AML-193 (cell line): ENCODE measurements around the gene RBPJL.
"Not testable (repeated sequence)": the region's sequence is repeated elsewhere in the genome, so short reads cannot be mapped to it uniquely, and the experiment has no call there.

Experiments used
- DNase-seq, 2 experiments: peaks; one replicate each; lab custom pipeline; 2025; lab: John Stamatoyannopoulos, UW

The RBPJL gene

GRCh38 chr20:45342855-45343531 is 36.4 kb downstream of the RBPJL start:
- no peak for DNase-seq

- no peak for DNase-seq
These were observed 37.0 kb downstream of the RBPJL start for GRCh38 chr20:45343532-45344167.

- DNase-seq, result peak; percentile 65 to 70
These were observed 37.7 kb downstream of the RBPJL start for GRCh38 chr20:45344168-45344860.

- no peak for DNase-seq
These were observed 38.7 kb downstream of the RBPJL start for GRCh38 chr20:45345104-45345936.

- DNase-seq, result no peak
These were observed 39.7 kb downstream of the RBPJL start for GRCh38 chr20:45346291-45346718.

GRCh38 chr20:45346851-45347250 is 40.2 kb downstream of the RBPJL start:
- DNase-seq, result no peak

DNA sequence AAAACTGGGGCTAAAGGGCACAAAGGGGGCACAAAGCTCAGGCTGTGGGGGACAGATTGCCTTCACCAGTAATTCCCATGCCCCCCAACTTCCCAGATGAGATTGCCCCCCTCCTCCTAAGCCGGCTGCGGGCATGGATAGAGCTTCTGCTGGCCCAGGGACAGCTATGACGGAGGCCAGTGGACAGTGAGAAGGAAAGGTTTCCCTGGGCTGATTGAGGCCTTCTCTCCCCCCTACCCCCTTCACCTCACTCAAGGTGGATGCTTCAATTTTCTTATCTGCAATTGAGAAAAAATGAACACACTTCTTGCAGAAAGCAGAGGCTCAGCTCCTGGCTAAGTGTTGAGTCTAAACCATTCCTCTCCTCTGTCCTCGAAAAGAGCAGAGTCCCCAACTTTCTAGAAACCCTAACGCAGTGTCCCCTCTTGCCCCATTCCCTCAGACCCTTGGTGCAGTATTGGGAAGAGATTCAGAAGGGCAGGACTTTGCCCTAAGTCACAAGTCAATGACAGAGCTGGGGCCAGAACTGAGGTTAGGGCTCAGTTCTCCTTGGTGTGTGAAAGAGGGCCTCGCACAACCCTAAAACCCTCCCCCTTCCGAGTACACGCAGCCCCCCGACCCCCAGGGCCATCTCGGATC is 40.8 kb downstream of the RBPJL start:
- no peak for DNase-seq

DNA sequence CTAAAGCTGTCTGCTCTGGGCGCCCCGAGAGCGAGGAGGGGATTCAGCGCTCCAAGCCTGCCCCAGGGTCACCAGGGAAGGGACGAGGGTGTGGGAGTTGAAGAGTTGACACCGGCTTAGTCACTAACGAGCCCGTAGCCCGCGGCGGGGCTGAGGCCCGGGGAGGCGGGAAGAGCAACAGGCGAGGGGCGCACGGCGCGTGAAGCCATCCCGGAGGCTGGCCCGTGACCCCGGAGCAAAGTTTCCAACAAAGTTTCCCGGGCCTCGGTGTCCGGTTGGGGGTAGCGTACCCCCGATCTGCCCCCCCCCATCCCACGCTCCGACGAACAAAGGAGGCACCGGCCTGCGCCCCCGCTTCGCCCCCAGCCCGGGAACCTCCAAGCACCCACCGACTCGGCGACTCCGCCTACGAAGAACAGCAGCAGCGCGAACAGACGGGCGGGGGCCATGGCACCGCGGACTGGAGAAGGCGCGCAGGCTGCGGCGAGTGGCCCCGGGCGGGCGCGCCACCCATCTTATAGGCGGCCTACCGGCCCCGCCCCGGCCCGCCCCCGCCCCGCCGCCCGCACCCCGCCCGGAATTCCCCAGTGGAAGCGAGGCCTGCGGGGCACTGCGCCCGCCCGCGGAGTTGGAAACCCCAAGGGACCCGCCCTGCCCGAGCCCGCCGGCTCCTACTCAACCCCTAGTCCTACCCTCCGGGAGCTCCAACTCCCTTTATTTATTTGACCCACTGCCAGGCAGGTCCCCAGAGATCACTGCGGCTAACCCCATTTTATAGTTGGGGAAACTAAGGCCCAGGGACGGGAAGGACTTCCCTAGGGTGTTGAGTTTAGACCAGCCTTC is 41.5 kb downstream of the RBPJL start, which contains the start of gene SDC4:
Gene SDC4, minus strand, starts transcription at position 489 of the 843 bp plus-strand sequence. Its CDS starts 40 bp downstream, at position 449.
- DNase-seq, result no peak

GRCh38 chr20:45350217-45350616 is 43.6 kb downstream of the RBPJL start:
- DNase-seq, result no peak

DNA sequence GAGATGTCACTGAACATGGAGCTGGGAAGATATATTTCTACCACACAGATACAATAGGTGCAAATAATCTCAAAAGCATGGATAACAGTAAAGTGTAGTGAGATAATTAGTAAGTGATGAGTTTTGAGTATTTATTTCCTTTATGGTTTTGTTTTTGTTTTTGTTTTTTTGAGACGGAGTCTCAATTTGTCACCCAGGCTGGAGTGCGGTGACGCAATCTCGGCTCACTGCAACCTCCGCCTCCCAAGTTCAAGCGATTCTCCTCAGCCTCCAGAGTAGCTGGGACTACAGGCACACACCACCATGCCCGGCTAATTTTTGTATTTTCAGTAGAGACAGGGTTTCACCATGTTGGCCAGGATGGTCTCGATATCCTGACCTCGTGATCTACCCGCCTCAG is 44.2 kb downstream of the RBPJL start:
- not testable (repeated sequence) for DNase-seq

GRCh38 chr20:45352729-45353128 is 46.1 kb downstream of the RBPJL start:
- DNase-seq, result no peak

DNA sequence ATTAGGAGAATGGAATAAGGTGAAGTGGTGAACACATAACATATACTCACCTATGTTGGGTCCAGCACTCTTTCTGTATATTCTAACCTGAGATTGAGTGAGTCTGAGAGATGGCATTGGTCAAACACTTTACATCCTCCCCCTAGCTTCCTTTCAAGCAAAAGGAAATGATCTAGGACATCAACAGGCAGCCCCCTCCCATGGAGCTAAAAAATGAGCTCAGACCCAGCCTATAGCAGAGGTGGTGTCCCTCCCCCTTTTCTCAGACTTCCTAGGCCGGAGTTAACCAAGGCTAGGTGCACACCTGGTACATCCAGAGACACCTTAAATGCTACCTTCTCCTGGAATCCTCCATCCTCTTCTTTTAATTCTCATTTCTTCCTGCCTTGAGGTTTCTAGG is 47.1 kb downstream of the RBPJL start:
- DNase-seq, result no peak

DNA sequence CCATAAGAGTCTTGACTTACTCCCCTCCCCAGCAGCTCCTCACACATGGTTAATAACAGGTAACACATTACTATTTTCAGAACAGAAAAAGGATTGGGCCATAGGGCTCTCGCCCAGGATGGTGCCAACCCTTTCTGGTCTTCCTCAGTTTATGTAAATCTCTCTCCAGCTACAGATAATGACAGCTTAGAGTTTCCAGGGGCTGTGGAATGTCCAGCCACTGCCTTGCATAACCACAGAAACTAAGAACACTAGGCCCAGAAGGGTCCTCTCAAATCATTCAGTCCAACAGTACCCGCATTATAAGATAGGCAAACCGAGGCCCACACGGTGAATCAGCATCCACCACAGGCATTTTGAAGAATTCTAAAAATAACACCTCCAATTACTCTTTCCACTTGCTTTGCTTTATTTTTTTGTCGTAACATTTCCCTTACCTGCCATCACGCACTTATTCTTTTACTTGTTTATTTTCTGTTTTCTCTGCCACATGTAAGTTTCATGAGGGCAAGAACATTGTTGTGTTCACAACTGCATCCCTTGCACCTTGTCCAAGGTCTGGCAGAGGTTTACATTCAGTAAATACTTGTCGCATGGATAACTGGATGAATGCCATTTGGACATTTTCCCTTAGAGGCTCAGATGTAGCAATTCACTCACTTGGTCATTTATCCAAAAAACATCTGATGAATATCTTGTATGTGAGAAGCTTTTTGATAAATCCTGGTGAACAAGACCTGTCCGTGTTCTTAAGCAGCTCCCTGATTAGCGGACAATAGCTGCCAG is 48.0 kb downstream of the RBPJL start:
- DNase-seq, result no peak

DNA sequence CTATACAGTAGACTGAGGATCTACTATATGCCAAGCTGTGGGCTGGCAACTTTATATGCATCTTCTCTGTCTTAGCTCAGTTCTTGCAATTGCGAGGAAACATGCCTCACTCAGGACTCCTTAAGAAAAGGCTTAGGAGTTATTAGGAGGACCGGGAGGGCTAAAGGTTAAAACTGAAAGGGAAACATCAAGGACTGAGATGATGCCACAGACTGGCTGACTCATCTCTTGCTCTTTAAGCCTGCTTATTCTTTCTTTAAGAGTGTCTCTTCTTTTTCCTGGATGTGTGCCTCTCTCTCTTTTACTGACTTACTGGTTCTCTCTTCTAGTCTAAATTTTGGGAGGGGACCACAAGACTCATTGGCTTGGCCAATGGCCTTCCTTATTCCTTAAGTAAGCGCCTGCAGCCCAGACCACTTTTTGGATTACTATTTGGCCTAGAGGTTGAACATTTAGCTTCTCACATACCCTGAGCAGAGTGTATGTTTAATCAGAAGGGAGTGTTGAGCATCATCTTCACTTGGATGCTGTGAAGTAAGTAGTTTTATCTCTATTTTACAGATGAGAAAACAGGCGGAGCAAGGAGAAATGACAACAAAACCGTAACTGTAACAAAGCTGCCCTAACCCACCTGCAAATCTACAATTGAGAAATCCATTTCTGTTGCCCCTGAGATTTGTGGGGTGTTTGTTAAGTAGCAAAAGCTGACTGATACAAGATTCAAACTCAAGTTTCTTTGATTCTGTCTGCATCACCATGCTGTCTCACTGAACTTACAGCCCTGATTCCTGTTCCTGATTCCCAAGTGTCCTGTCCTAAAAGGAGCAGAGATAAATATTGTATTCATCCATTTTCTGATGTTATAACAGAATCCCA is 48.8 kb downstream of the RBPJL start:
- DNase-seq, result no peak

DNA sequence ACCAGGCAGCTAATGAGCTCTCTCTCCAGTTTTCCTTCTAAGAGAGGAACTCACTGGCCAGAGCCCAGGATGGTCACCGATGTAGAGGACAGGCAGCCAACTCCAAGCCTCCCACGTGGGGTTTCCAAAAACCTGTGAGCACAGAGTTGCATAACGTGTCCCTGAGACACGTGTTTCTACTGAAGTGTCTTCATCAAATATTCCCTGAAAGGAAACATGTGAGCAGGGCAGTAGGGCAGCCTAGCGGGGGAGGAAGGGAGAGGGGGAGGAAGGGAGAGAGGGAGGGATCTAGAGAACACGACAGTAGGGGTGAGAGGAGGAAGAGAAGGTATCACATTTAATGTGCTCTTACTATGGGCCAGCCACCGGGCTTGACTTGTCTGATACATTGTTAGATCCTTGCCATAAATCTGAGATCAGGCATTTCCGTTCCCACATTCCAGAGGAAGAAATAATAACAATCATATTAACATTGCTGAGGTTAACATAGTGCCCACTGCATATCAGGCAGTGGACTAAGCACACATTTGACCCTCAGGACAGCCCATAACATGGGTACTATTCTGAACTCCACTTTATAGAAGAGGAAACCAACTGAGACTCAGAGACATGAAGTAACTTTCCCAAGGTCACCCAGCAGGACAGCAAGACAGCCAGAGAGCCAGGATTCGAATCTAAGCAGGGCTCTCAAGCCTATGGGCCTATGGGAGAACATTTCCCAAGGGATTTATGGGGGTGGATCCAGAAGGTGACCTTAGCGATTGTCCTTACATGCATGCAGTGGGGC is 51.8 kb downstream of the RBPJL start:
- DNase-seq, result peak; percentile 50 to 51

DNA sequence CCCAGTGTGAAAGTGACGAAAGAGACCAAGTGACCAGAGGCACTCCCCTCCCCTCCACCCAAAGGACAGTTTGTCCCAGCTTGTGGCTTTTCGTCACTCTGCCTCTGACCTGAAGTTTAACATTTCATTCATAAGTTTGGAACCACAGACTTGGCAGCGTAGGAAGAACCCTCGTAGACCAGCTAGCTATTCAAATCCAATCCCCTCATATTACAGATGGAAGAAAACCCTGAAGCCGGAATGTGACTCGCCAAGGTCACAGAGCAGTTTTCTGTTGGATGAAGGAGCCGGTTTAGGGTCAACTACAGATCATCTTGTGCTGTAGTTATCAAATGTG is 52.4 kb downstream of the RBPJL start:
- DNase-seq, result peak in 1 of 2 experiments; percentile 33

- no peak for DNase-seq
These were observed 52.9 kb downstream of the RBPJL start for GRCh38 chr20:45359406-45360148.
